Activated CD4-positive, alpha-beta T cell treated with anti-CD3 and anti-CD28 coated beads for 36 hours (primary cell): ENCODE data around the gene MAMDC2. TPM values are rescaled to one million over a fixed set of nuclear protein-coding genes. Genes with fewer than 3 reads are reported as not detected.

ENCODE experiments used
- ATAC-seq: fragments of 200-7000 bp; cut with Tn5 transposase; one replicate; pipeline ENCODE4 v1.10.0; 2021; ENCODE audit warnings: mild to moderate bottlenecking, moderate library complexity
- CTCF ChIA-PET: fragments of 350-600 bp; sonication (Branson Sonifier 250); formaldehyde crosslinking; loops from one replicate; lab custom pipeline; 2021; ENCODE audit warnings: antibody characterized with exemption; lab: Charles Lee
- POLR2A ChIA-PET: fragments of 350-600 bp; sonication (Branson Sonifier 250); formaldehyde crosslinking; loops from one replicate; lab custom pipeline; 2021; ENCODE audit warnings: antibody characterized with exemption, inconsistent platforms; lab: Charles Lee
- DNase-seq: peaks from one replicate; pipeline ENCODE4 v3.0.0-alpha.2; 2020
- H3K27ac Mint-ChIP-seq: one replicate; pipeline ENCODE4 v1.8.0; 2021; ENCODE audit warnings: mixed read lengths
- H3K27me3 Mint-ChIP-seq: one replicate; pipeline ENCODE4 v1.8.0; 2021; ENCODE audit warnings: mixed read lengths
- H3K36me3 Mint-ChIP-seq: one replicate; pipeline ENCODE4 v1.8.0; 2021; ENCODE audit warnings: low read depth, mixed read lengths
- H3K4me1 Mint-ChIP-seq: one replicate; pipeline ENCODE4 v1.8.0; 2021; ENCODE audit warnings: mixed read lengths
- H3K4me3 Mint-ChIP-seq: one replicate; pipeline ENCODE4 v1.8.0; 2021; ENCODE audit warnings: mild to moderate bottlenecking, moderate library complexity, mixed read lengths
- H3K9me3 Mint-ChIP-seq: one replicate; pipeline ENCODE4 v1.8.0; 2021; ENCODE audit warnings: low read depth, mixed read lengths
- intact Hi-C, 2 experiments: fragments of 100-400 bp; cut with DNase I in 1 of 2; cut with micrococcal nuclease in 1 of 2; formaldehyde crosslinking; loops; one replicate each; pipeline versions ENCODE4 v1.14.2 to v1.15.1; 2022 to 2024; cut with DNase I, micrococcal nuclease
- total RNA-seq, 2 experiments: library from RNA; stranded (reverse); gene quantifications; one replicate each; pipeline ENCODE4 v1.2.3, GENCODE V29; 2021

The MAMDC2 gene
- total RNA-seq, 2 experiments from 2014 or later: not detected

DNA sequence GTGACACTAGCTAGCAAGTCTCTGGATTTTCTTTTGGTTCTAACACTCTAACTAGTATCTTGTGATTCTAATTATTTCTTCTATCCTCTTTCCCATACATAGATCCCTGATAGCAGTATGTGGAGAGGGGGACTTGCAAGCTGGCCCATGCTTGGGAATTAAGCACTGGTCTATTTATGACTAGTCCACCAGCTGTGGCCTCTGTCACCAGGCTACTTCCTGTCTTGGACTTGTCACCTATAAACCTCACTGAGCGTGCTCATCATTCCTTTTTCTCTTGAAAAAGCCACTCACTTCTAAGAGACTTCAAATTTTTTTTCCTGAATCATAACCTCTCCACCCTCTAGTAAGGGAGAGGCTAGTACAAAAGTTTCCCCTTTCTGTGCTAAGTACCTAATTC, 32.3 kb upstream of the MAMDC2 start:
- no peak overlapping the region for H3K4me3 Mint-ChIP-seq
- ATAC-seq (no peak), DNase-seq (no peak)
- no peaks in the 10 kb centered on the region for H3K9me3 Mint-ChIP-seq
- H3K27me3 Mint-ChIP-seq: no peaks in the 10 kb centered on the region
- no peaks in the 10 kb centered on the region for H3K4me1 Mint-ChIP-seq
- intact Hi-C loops: no loop called here
- POLR2A ChIA-PET: no interaction called here
- CTCF ChIA-PET: no interaction called here
- H3K36me3 Mint-ChIP-seq: no peaks in the 10 kb centered on the region
- no peak overlapping the region for H3K27ac Mint-ChIP-seq

DNA sequence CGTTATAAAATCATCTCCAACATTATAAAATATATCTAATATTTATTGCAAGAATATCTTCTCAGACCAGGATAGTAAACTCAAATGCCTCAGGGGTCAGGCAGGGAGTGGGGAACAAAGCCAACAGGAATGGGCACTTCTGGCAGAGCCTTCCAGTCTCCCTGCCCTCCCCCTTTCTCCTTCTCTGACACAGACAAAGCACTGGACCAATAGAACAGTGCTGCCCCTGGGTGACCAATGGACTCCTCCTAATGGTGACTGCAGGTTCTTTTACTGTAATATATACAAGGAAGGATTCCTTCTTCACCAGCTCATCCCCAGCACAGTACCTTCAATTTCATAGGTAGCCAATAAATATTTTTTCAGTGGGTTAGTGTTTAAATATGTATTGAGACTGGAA, 31.1 kb upstream of the MAMDC2 start:
- intact Hi-C loops: no loop called here
- H3K4me3 Mint-ChIP-seq: no peak overlapping the region
- H3K36me3 Mint-ChIP-seq: no peaks in the 10 kb centered on the region
- no peaks in the 10 kb centered on the region for H3K27me3 Mint-ChIP-seq
- ATAC-seq: no peak
- POLR2A ChIA-PET: no interaction called here
- H3K4me1 Mint-ChIP-seq: no peaks in the 10 kb centered on the region
- H3K27ac Mint-ChIP-seq: no peak overlapping the region
- DNase-seq: no peak
- no peaks in the 10 kb centered on the region for H3K9me3 Mint-ChIP-seq
- CTCF ChIA-PET: no interaction called here

DNA sequence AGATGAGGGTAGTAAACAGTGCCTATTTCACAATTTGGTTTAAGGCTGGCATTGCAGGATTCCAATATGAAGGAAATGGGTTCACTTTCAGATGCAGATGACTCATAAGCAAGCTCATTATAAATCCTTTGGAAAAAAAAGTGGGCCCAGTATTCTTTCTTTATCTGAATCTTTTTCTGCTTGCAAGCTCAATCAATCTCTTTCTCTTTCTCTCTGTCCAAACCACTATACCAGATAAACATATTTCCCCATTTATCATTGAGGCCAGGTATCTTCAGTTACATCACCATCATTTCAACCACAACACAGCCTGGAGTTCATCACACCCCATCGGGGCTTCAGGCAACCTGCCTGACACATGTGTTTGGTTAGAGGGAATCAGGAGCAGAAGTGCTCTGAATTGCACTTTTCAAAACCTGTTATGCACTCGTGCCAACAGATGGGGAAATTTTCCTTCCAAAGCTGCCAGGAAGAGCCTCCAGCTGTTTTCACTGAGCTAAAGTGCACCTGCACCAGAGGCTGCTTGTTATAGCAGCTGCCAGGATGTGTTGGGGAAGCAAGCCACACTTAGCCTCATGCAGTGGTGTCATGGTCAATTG, 30.0 kb upstream of the MAMDC2 start:
- H3K27me3 Mint-ChIP-seq: no peaks in the 10 kb centered on the region
- ATAC-seq: no peak
- no peak overlapping the region for H3K4me3 Mint-ChIP-seq
- H3K9me3 Mint-ChIP-seq: no peaks in the 10 kb centered on the region
- H3K27ac Mint-ChIP-seq: no peak overlapping the region
- no peak for DNase-seq
- intact Hi-C loops: no loop called here
- H3K36me3 Mint-ChIP-seq: no peaks in the 10 kb centered on the region
- H3K4me1 Mint-ChIP-seq: no peaks in the 10 kb centered on the region
- POLR2A ChIA-PET: no interaction called here
- CTCF ChIA-PET: interaction anchor here (1.1 kb wide), 2 partner anchors 59 to 96 kb away, joined by 3 to 4 read pairs; no protein-coding TSS in a partner anchor

DNA sequence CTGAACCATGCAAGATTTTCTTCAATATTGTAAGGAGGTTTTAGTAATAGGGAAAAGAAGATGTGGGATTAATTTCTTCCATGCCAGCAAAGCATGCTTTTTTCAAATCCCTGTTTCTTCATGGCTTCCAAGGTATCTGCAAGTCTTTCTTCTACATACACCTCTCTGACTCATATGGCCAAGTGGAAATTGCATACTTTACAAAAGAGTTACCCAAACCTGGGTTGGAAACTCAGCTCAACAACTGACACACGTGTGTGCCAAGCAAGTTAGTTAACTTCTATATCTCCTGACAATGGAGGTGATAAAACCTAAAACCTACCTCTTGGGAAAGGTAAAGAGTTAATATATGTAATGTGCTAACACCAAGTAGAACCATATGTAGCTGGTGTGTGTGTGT, 28.5 kb upstream of the MAMDC2 start:
- no peak for DNase-seq
- Mint-ChIP-seq H3K9me3 (no peaks in the 10 kb centered on the region), H3K36me3 (no peaks in the 10 kb centered on the region), H3K27ac (no peak overlapping the region), H3K4me3 (no peak overlapping the region), H3K27me3 (peaks cover 5% of the 10 kb centered on the region), H3K4me1 (no peaks in the 10 kb centered on the region)
- POLR2A ChIA-PET: no interaction called here
- intact Hi-C loops: no loop called here
- no peak for ATAC-seq
- CTCF ChIA-PET: no interaction called here

DNA sequence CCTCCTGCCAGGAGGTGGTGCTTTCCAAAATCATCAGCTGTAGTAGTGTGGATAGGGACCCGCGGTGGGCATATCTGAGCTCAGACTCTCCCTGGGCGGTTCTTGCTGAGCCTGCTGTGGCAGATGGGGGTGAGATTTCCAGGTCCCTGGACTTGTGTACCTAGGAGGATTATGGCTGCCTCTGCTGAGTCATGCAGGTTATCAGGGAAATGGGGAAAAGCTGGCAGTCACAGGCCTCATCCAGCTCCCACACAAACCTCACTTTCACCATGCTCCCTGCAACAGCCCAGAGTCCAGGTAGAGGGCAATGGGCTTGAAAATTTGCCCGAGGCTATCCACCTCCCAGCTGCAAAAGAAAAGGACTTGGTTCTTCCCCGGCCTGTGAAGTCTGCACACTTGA, 23.4 kb upstream of the MAMDC2 start:
- DNase-seq (no peak), ATAC-seq (no peak)
- no peaks in the 10 kb centered on the region for H3K4me1 Mint-ChIP-seq
- no peak overlapping the region for H3K4me3 Mint-ChIP-seq
- H3K9me3 Mint-ChIP-seq: no peaks in the 10 kb centered on the region
- no peaks in the 10 kb centered on the region for H3K36me3 Mint-ChIP-seq
- H3K27ac Mint-ChIP-seq: no peak overlapping the region
- peaks cover 12% of the 10 kb centered on the region for H3K27me3 Mint-ChIP-seq
- ChIA-PET POLR2A (interaction anchor here (0.7 kb wide), 1 partner anchor 573 kb away, joined by 3 read pairs; no protein-coding TSS in a partner anchor), CTCF (interaction anchor here (1.2 kb wide), 1 partner anchor 38 kb away, joined by 4 read pairs; no protein-coding TSS in a partner anchor)
- intact Hi-C loops: no loop called here

DNA sequence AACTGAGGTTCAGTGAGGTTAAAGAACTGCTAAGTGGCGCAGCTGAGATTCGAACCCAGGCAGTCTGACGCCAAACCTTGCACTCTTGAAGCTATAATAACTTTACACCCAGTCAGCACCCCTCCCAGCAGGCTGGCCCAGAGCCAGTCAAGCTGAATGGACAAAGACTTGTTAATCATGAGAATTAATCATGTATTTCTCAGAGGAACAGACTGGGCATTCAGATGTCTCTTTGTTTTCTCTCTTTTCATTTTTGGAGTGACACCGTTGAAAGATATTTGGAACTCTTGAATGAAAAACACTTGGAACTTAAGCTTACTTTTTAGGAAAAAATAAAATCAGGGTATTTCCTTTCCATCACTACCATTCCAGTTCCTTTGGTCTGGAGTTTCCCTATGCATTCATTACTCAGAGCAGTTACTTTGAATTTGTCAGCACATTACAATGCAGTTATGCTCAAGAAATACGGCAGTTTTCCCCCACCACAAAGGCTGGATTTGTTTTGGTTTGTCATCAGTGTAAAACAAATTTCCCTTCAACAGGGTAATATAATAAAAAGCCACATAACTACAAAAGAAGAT, 22.6 kb upstream of the MAMDC2 start:
- ATAC-seq (no peak), DNase-seq (no peak)
- intact Hi-C loops: no loop called here
- H3K36me3 Mint-ChIP-seq: no peaks in the 10 kb centered on the region
- H3K4me3 Mint-ChIP-seq: no peak overlapping the region
- no peak overlapping the region for H3K27ac Mint-ChIP-seq
- ChIA-PET CTCF (no interaction called here), POLR2A (no interaction called here)
- no peaks in the 10 kb centered on the region for H3K9me3 Mint-ChIP-seq
- peaks cover 12% of the 10 kb centered on the region for H3K27me3 Mint-ChIP-seq
- H3K4me1 Mint-ChIP-seq: no peaks in the 10 kb centered on the region

DNA sequence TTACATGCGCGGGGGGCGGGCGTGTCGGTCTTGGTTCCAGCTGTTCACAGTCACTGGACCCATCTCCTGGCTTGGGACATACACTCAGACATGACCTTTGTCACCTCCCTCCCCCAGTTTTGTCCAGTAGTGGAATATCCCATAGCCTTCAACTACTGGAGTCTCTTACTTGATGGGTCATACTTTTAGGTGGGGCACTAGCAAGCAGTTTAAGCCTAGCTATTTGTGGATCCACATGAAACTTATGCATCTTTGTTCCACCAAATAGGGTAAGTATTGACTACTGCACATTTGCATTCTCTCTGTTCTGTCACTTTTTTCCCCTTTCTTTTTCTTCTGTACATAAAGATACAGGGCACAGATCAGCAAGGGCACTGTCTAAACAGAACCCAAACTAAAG, 15.4 kb upstream of the MAMDC2 start:
- ChIA-PET POLR2A (no interaction called here), CTCF (interaction anchor here (0.8 kb wide), 1 partner anchor 83 kb away, joined by 3 read pairs; no protein-coding TSS in a partner anchor)
- Mint-ChIP-seq H3K27me3 (peaks cover 10% of the 10 kb centered on the region), H3K36me3 (no peaks in the 10 kb centered on the region), H3K4me1 (no peaks in the 10 kb centered on the region), H3K27ac (no peak overlapping the region), H3K4me3 (no peak overlapping the region), H3K9me3 (no peaks in the 10 kb centered on the region)
- no peak for ATAC-seq
- no peak for DNase-seq
- intact Hi-C loops: no loop called here

DNA sequence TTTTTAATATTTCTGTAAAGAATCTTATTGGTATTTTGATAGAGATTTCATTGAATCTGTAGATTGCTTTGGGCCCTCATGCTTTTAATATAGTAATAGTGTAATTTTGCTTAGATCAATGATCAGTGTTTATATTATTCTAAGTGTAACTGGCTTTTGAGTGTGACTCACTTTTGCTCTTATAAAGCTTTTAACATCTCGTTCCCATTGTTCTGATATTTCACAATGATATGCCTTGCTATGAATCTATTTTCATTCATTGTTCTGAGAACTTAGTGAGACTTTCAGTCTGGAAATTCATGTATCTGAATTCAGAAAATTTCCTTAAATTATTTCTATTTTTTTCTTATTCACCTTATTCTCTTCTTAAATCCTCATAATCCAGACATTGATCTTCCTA, 13.5 kb upstream of the MAMDC2 start:
- Mint-ChIP-seq H3K36me3 (no peaks in the 10 kb centered on the region), H3K9me3 (no peaks in the 10 kb centered on the region), H3K27ac (no peak overlapping the region), H3K4me1 (no peaks in the 10 kb centered on the region), H3K4me3 (no peak overlapping the region), H3K27me3 (peaks cover 6% of the 10 kb centered on the region)
- CTCF ChIA-PET: interaction anchor here (1.4 kb wide), 1 partner anchor 81 kb away, joined by 4 read pairs; no protein-coding TSS in a partner anchor
- intact Hi-C loops: no loop called here
- POLR2A ChIA-PET: no interaction called here
- DNase-seq: no peak
- no peak for ATAC-seq

DNA sequence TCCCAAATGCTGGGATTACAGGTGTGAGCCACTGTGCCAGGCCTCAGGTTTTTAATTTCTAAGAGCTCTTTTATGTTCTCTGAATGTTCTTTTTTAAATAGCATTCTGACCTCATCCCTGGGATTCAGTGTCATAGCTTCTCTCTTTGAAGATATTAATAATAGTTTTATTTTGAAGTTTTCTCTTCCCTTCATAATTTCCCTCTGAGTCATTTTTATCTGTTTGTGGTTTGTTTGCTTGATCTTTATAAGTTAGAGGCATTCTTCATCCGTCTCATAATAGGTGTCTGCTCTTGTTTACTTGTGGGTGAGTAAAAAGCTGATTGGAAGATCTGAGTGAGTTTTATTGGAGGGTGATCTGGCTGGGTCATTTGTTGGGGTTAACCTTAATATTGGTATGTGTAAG, 12.5 kb upstream of the MAMDC2 start:
- no peak for DNase-seq
- no peak overlapping the region for H3K4me3 Mint-ChIP-seq
- intact Hi-C loops: no loop called here
- no peak for ATAC-seq
- POLR2A ChIA-PET: no interaction called here
- CTCF ChIA-PET: interaction anchor here (1.4 kb wide), 1 partner anchor 80 kb away, joined by 4 read pairs; no protein-coding TSS in a partner anchor
- no peak overlapping the region for H3K27ac Mint-ChIP-seq
- H3K4me1 Mint-ChIP-seq: no peaks in the 10 kb centered on the region
- no peaks in the 10 kb centered on the region for H3K36me3 Mint-ChIP-seq
- no peaks in the 10 kb centered on the region for H3K9me3 Mint-ChIP-seq
- peaks cover 6% of the 10 kb centered on the region for H3K27me3 Mint-ChIP-seq

DNA sequence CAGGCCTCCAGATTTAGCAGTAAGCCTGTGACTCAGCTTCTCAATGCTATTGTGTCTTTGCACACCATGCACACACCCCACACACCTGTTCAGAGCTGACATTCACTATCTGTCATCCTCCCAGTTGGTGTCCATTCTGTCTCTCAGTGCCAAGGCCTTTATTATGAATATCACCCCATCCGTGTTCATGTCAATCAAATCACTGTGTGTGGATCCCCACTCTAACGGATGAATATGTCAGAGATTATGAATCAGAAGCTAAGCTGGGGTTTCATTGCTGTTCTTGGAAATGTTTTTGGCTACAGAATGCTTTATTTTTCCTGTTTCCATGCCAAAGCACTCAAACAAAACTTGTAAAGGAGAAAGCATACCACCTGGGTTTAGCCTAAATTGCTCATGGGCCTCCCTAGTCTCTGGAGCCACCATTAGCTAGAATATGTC, 9.4 kb upstream of the MAMDC2 start:
- ATAC-seq (no peak), DNase-seq (no peak)
- H3K27me3 Mint-ChIP-seq: peaks cover 6% of the 10 kb centered on the region
- peaks cover 3% of the 10 kb centered on the region for H3K36me3 Mint-ChIP-seq
- H3K27ac Mint-ChIP-seq: no peak overlapping the region
- CTCF ChIA-PET: interaction anchor here (0.6 to 1.1 kb wide), 2 partner anchors 77 to 1062 kb away, joined by 3 to 6 read pairs; no protein-coding TSS in a partner anchor
- POLR2A ChIA-PET: no interaction called here
- intact Hi-C loops: no loop called here
- H3K4me3 Mint-ChIP-seq: no peak overlapping the region
- no peaks in the 10 kb centered on the region for H3K4me1 Mint-ChIP-seq
- peaks cover 4% of the 10 kb centered on the region for H3K9me3 Mint-ChIP-seq

DNA sequence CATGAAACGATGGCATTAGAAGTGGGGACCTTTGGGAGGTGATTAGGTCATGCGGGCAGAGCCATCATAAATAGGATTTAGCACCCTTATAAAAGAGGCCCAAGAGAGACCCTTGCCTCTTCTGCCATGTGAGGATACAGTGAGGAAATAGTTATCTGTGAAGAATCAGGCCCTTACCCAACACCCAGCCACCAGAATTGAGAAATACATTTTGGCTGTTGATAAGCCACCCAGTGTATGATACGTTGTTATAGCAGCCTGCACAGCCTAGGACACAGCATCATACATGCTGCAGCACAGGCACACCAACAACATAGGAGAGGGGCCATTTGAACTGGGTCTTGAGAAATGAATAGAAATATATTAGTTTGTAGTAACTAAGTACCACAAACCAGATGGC, 8.0 kb upstream of the MAMDC2 start:
- H3K4me3 Mint-ChIP-seq: no peak overlapping the region
- no peak for DNase-seq
- intact Hi-C loops: no loop called here
- no peak for ATAC-seq
- no peaks in the 10 kb centered on the region for H3K4me1 Mint-ChIP-seq
- H3K9me3 Mint-ChIP-seq: peaks cover 4% of the 10 kb centered on the region
- H3K36me3 Mint-ChIP-seq: peaks cover 3% of the 10 kb centered on the region
- no peak overlapping the region for H3K27ac Mint-ChIP-seq
- POLR2A ChIA-PET: no interaction called here
- CTCF ChIA-PET: no interaction called here
- peaks cover 4% of the 10 kb centered on the region for H3K27me3 Mint-ChIP-seq

DNA sequence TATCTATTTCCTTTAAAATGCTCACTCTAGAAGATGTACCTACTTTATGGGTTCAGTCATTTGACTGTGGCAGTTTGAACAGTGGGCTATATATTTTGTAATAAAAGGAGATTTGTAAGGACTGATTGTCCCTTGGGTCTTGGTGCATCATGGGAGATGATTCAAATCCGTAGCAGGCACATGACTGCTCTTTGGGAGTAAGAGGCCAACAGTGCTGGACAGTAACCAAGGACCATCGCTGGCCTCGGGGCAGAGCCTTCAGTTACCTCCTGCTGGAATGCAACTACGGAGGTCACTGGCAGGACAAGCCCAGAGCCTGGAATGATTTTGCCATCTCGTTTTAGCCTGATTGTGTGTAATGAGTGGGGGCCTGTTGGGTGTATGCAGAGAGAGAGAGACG, 7.0 kb upstream of the MAMDC2 start:
- DNase-seq: no peak

More for the DNA sequence above, 7.0 kb upstream of the MAMDC2 start:
- Mint-ChIP-seq H3K27me3 (peaks cover 2% of the 10 kb centered on the region), H3K4me3 (no peak overlapping the region), H3K36me3 (peaks cover 3% of the 10 kb centered on the region), H3K9me3 (peaks cover 4% of the 10 kb centered on the region), H3K27ac (no peak overlapping the region), H3K4me1 (no peaks in the 10 kb centered on the region)
- ATAC-seq: no peak
- ChIA-PET CTCF (no interaction called here), POLR2A (no interaction called here)
- intact Hi-C loops: loop anchor here in 1 of 2 experiments (1.0 kb wide), 1 partner anchor 13 kb away; no protein-coding TSS in a partner anchor
